Calu3 (cell line): ENCODE measurements around the gene KRTAP9-1. TPM values are rescaled to one million over a fixed set of nuclear protein-coding genes. Genes with fewer than 3 reads are reported as not detected.

Experiments
- BruUV-seq: library from RNA; stranded (reverse); fragments of 400-500 nt; replicated peaks from 2 replicates; lab custom pipeline; 2021; lab: Mats Ljungman, UMichigan
- CTCF ChIA-PET: fragments of 300-600 bp; sonication (Branson Sonifier 250); formaldehyde crosslinking; loops from one replicate; lab custom pipeline; 2022; ENCODE audit warnings: antibody characterized with exemption; lab: Charles Lee
- DNase-seq: peaks from one replicate; pipeline ENCODE4 v3.0.0; 2022
- H3K27ac Mint-ChIP-seq: one replicate; pipeline ENCODE4 v1.8.0; 2022; ENCODE audit warnings: mixed read lengths; ENCODE audit not compliant: unreplicated experiment
- H3K27me3 Mint-ChIP-seq: one replicate; pipeline ENCODE4 v1.8.0; 2022; ENCODE audit warnings: mixed read lengths; ENCODE audit not compliant: unreplicated experiment
- H3K36me3 Mint-ChIP-seq: one replicate; pipeline ENCODE4 v1.8.0; 2022; ENCODE audit warnings: mild to moderate bottlenecking, moderate library complexity, mixed read lengths; ENCODE audit not compliant: insufficient read depth, unreplicated experiment
- H3K4me1 Mint-ChIP-seq: one replicate; pipeline ENCODE4 v1.8.0; 2022; ENCODE audit warnings: mild to moderate bottlenecking, low read depth, mixed read lengths; ENCODE audit not compliant: unreplicated experiment
- H3K4me3 Mint-ChIP-seq: one replicate; pipeline ENCODE4 v1.8.0; 2022; ENCODE audit warnings: mild to moderate bottlenecking, low read depth, moderate library complexity, mixed read lengths; ENCODE audit not compliant: unreplicated experiment
- H3K9me3 Mint-ChIP-seq: one replicate; pipeline ENCODE4 v1.8.0; 2022; ENCODE audit warnings: low read depth, mixed read lengths; ENCODE audit not compliant: unreplicated experiment
- CTCF ChIP-seq: fragments of 200-600 bp; IDR thresholded peaks from one replicate; pipeline ENCODE4 v1.8.0; 2022; ENCODE audit warnings: antibody characterized with exemption; ENCODE audit not compliant: unreplicated experiment
- intact Hi-C: fragments of 100-400 bp; cut with micrococcal nuclease; formaldehyde crosslinking; loops from one replicate; pipeline ENCODE4 v1.10.0; 2022; ENCODE audit not compliant: unreplicated experiment
- total RNA-seq: library from RNA; stranded (reverse); gene quantifications from 2 replicates; pipeline ENCODE4 v1.2.3, GENCODE V29; 2022

The KRTAP9-1 gene
- total RNA-seq, 1 experiment from 2014 or later = not detected

- Mint-ChIP-seq H3K36me3 (no peaks in the 10 kb centered on the region), H3K4me1 (peaks cover 17% of the 10 kb centered on the region), H3K4me3 (no peak overlapping the region), H3K27ac (no peak overlapping the region), H3K9me3 (no peaks in the 10 kb centered on the region), H3K27me3 (no peaks in the 10 kb centered on the region)
- intact Hi-C loops = no loop called here
- CTCF ChIA-PET = no interaction called here
- DNase-seq = no peak
- no TSS peak for BruUV-seq
- TF ChIP-seq CTCF = no peak
Observed at GRCh38 chr17:41176744-41177387, 12.8 kb upstream of the KRTAP9-1 start.

- Mint-ChIP-seq H3K27me3 (no peaks in the 10 kb centered on the region), H3K4me1 (peaks cover 25% of the 10 kb centered on the region), H3K36me3 (no peaks in the 10 kb centered on the region), H3K27ac (no peak within 1 kb of the TSS), H3K4me3 (no peak within 1 kb of the TSS), H3K9me3 (no peaks in the 10 kb centered on the region)
- TF ChIP-seq CTCF = no peak
- CTCF ChIA-PET = interaction anchor here (0.6 kb wide), 1 partner anchor 331 kb away, joined by 6 read pairs; no protein-coding TSS in a partner anchor
- no peak for DNase-seq
- BruUV-seq = no TSS peak
- intact Hi-C loops = no loop called here
Observed at GRCh38 chr17:41177727-41178271, 11.9 kb upstream of the KRTAP9-1 start, which contains the start of gene KRTAP4-2. Gene KRTAP4-2 (minus strand): TSS chr17:41178221. CDS start chr17:41178164, 57 bp downstream.

GRCh38 chr17:41178341-41178740, 11.3 kb upstream of the KRTAP9-1 start:
- no peak for TF ChIP-seq CTCF
- Mint-ChIP-seq H3K27ac (no peak overlapping the region), H3K9me3 (no peaks in the 10 kb centered on the region), H3K4me1 (peaks cover 25% of the 10 kb centered on the region), H3K4me3 (no peak overlapping the region), H3K36me3 (no peaks in the 10 kb centered on the region), H3K27me3 (no peaks in the 10 kb centered on the region)
- CTCF ChIA-PET = interaction anchor here (0.6 to 0.8 kb wide), 2 partner anchors 19 to 51 kb away, joined by 3 read pairs; no protein-coding TSS in a partner anchor
- intact Hi-C loops = no loop called here
- no peak for DNase-seq
- BruUV-seq = no TSS peak

- TF ChIP-seq CTCF = no peak
- CTCF ChIA-PET = interaction anchor here (0.6 to 0.8 kb wide), 2 partner anchors 20 to 51 kb away, joined by 3 read pairs; no protein-coding TSS in a partner anchor
- Mint-ChIP-seq H3K4me1 (peaks cover 25% of the 10 kb centered on the region), H3K4me3 (no peak overlapping the region), H3K36me3 (no peaks in the 10 kb centered on the region), H3K27ac (no peak overlapping the region), H3K9me3 (no peaks in the 10 kb centered on the region), H3K27me3 (no peaks in the 10 kb centered on the region)
- intact Hi-C loops = no loop called here
- no TSS peak for BruUV-seq
- no peak for DNase-seq
Observed at GRCh38 chr17:41178843-41179616, 10.7 kb upstream of the KRTAP9-1 start.
